Testis (tissue), 5 donors: ENCODE results near the gene WBP4. TPM values are rescaled to one million over a fixed set of nuclear protein-coding genes. Genes with fewer than 3 reads are reported as not detected.

Source experiments
- DNase-seq: peaks from one replicate; pipeline ENCODE4 v3.0.0-alpha.2; 2019
- H3K27ac ChIP-seq, 2 donors: fragments of 200-600 bp; sonication (generic); one replicate each; pipeline ENCODE4 v1.5.1; 2019
- H3K27me3 ChIP-seq: fragments of 200-600 bp; sonication (generic); one replicate; pipeline ENCODE4 v1.5.1; 2019
- H3K36me3 ChIP-seq: fragments of 200-600 bp; sonication (generic); one replicate; pipeline ENCODE4 v1.5.1; 2017; ENCODE audit warnings: low read depth; ENCODE audit errors: missing control alignments
- H3K4me1 ChIP-seq: fragments of 200-600 bp; sonication (generic); one replicate; pipeline ENCODE4 v1.5.1; 2019
- H3K4me3 ChIP-seq, 2 donors: fragments of 200-600 bp; sonication (generic); one replicate each; pipeline ENCODE4 v1.5.1; 2017 to 2019
- H3K9me3 ChIP-seq: fragments of 200-600 bp; sonication (generic); one replicate; pipeline ENCODE4 v1.5.1; 2017
- CTCF ChIP-seq, 3 experiments: fragments of 450-650 bp in 2 of 3; fragments of 200-600 bp in 1 of 3; sonication (generic) in 1 of 3; IDR thresholded peaks; one replicate each; pipeline ENCODE4 v1.5.1; 2016 to 2019; ENCODE audit warnings: antibody characterized with exemption in 3 of 3, mild to moderate bottlenecking in 2 of 3, moderate library complexity in 1 of 3
- POLR2A ChIP-seq: fragments of 450-650 bp; IDR thresholded peaks from one replicate; pipeline ENCODE4 v1.6.1; 2017; ENCODE audit warnings: antibody characterized with exemption, mild to moderate bottlenecking, moderate library complexity
- WGBS, 2 donors: methylation state at CpG; one replicate each; pipeline ENCODE4 v1.1.5; 2018; 5-methylcytosine and 5-hydroxymethylcytosine counted together
- intact Hi-C: fragments of 100-400 bp; cut with DNase I; formaldehyde crosslinking; loops from one replicate; pipeline ENCODE4 v1.15.1; 2023; ENCODE audit warnings: low total_unique reads
- long read RNA-seq, 2 donors: transcript quantifications; one replicate each; lab custom pipeline, GENCODE V29; 2026
- polyA plus RNA-seq: library from polyadenylated mRNA; stranded (reverse); fragments of 350-450 nt; fragmentation: Illumina TruSeq; extraction: RNeasy Lipid Tissue Mini Kit (QIAGEN cat#74804); gene quantifications from one replicate; pipeline ENCODE4 v1.2.3, GENCODE V29; 2014; ENCODE audit warnings: low read depth, low replicate concordance; ENCODE audit not compliant: insufficient read depth
- total RNA-seq, 2 donors: library from RNA; depleted of rRNA; stranded (reverse); fragments of >200 nt; gene quantifications; one replicate each; pipeline ENCODE4 v1.2.3, GENCODE V29; 2016

Gene WBP4
- total RNA-seq (10 to 100 TPM; 17.9 to 19.8 TPM), polyA plus RNA-seq (7.0 TPM)
- long read RNA-seq, donor 1, transcript WBP4-201 (10 exons, 2,623 nt) = major isoform, 7 of 7 reads
- long read RNA-seq, donor 1, partial matches to known transcripts = 0 of 7 reads
- long read RNA-seq, donor 1, other reads (novel, unspliced or antisense) = 0 of 7 reads
- long read RNA-seq, donor 2 = 0 reads

- peaks cover 22% of the 10 kb centered on the region for H3K4me1 ChIP-seq
- WGBS, 2 donors = 0 to 1% methylated on average over 51 to 69 of the region's 71 CpGs
- intact Hi-C loops = no loop called here
- H3K4me3 ChIP-seq = peak within 1 kb of the TSS; percentile 84 to 95
- peak within 1 kb of the TSS; percentile 97 to 99 for H3K27ac ChIP-seq
- peak; percentile 95 for DNase-seq
- H3K36me3 ChIP-seq = no peaks in the 10 kb centered on the region
- TF ChIP-seq POLR2A (peak; percentile 32), CTCF (IDR thresholded peaks at IDR 0.05) (peak in 2 of 3 experiments; percentile 21 to 29)
- no peaks in the 10 kb centered on the region for H3K9me3 ChIP-seq
- H3K27me3 ChIP-seq = no peaks in the 10 kb centered on the region
Measured at GRCh38 chr13:41061075-41061913, at the start of gene WBP4. Gene WBP4 (plus strand): TSS chr13:41061509. CDS start chr13:41061674, 165 bp downstream.

- Histone ChIP-seq H3K36me3 (no peaks in the 10 kb centered on the region), H3K27ac (no peak overlapping the region), H3K4me3 (no peak overlapping the region), H3K27me3 (no peaks in the 10 kb centered on the region), H3K9me3 (no peaks in the 10 kb centered on the region), H3K4me1 (no peaks in the 10 kb centered on the region)
- intact Hi-C loops = no loop called here
- no peak for DNase-seq
- no peak for TF ChIP-seq CTCF (IDR thresholded peaks at IDR 0.05)
- no peak for TF ChIP-seq POLR2A
- WGBS, 2 donors = 91 to 95% methylated on average over 2 of the region's 2 CpGs
Measured at GRCh38 chr13:41012536-41012935, 48.8 kb upstream of the WBP4 start.

GRCh38 chr13:41013835-41014234, 47.5 kb upstream of the WBP4 start:
- no peak for DNase-seq
- H3K4me1 ChIP-seq = peaks cover 4% of the 10 kb centered on the region
- no peaks in the 10 kb centered on the region for H3K36me3 ChIP-seq
- H3K27me3 ChIP-seq = no peaks in the 10 kb centered on the region
- H3K4me3 ChIP-seq = no peak overlapping the region
- intact Hi-C loops = no loop called here
- no peak overlapping the region for H3K27ac ChIP-seq
- no peak for TF ChIP-seq CTCF (IDR thresholded peaks at IDR 0.05)
- TF ChIP-seq POLR2A = no peak
- 83 to 94% methylated on average over 2 of the region's 2 CpGs for WGBS, 2 donors
- no peaks in the 10 kb centered on the region for H3K9me3 ChIP-seq

- no peaks in the 10 kb centered on the region for H3K27me3 ChIP-seq
- H3K27ac ChIP-seq = no peak overlapping the region
- WGBS, 2 donors = 85 to 92% methylated on average over 6 of the region's 6 CpGs
- no peaks in the 10 kb centered on the region for H3K9me3 ChIP-seq
- no peak for DNase-seq
- intact Hi-C loops = no loop called here
- TF ChIP-seq CTCF (IDR thresholded peaks at IDR 0.05) (no peak), POLR2A (no peak)
- H3K4me1 ChIP-seq = peaks cover 7% of the 10 kb centered on the region
- H3K4me3 ChIP-seq = no peak overlapping the region
- no peaks in the 10 kb centered on the region for H3K36me3 ChIP-seq
Measured at GRCh38 chr13:41015920-41016319, 45.4 kb upstream of the WBP4 start.
